ENCODE measurements around the gene MSANTD7.
"Not testable (repeated sequence)": the region's sequence is repeated elsewhere in the genome, so short reads cannot be mapped to it uniquely, and the experiment has no call there.

Gene MSANTD7

GRCh38 chr10:14837757-14838581 is at the start of gene MSANTD7, which contains the start of the genes CDNF and HSPA14:
Gene MSANTD7, plus strand, starts transcription at chr10:14838306. Its CDS starts 3,979 bp downstream, at chr10:14842285.
Gene CDNF, minus strand, starts transcription at chr10:14838037. Its CDS starts 91 bp downstream, at chr10:14837946.
Gene HSPA14, plus strand, starts transcription at chr10:14838306. Its CDS starts 97 bp downstream, at chr10:14838403.
- Mint-ChIP-seq H3K36me3 (ENCODE audit: low read depth) (peaks cover 31% of the 10 kb centered on the region), H3K4me1 (peaks cover 26% of the 10 kb centered on the region), H3K4me3 (peak within 1 kb of the TSS; percentile 93), H3K27ac (peak within 1 kb of the TSS; percentile 94), H3K27me3 (no peaks in the 10 kb centered on the region), H3K9me3 (no peaks in the 10 kb centered on the region)
- ATAC-seq (peak; percentile 96), DNase-seq (peak; percentile 99)

- ATAC-seq (no peak), DNase-seq (no peak)
- Mint-ChIP-seq H3K4me1 (peaks cover 9% of the 10 kb centered on the region), H3K4me3 (no peak overlapping the region), H3K36me3 (ENCODE audit: low read depth) (no peaks in the 10 kb centered on the region), H3K9me3 (no peaks in the 10 kb centered on the region), H3K27me3 (no peaks in the 10 kb centered on the region), H3K27ac (no peak overlapping the region)
These were observed 39.5 kb upstream of the MSANTD7 start for GRCh38 chr10:14798636-14799035.

GRCh38 chr10:14800397-14800796 is 37.7 kb upstream of the MSANTD7 start:
- no peaks in the 10 kb centered on the region for H3K36me3 Mint-ChIP-seq (ENCODE audit: low read depth)
- no peak overlapping the region for H3K4me3 Mint-ChIP-seq

GRCh38 chr10:14801723-14802122 is 36.4 kb upstream of the MSANTD7 start:
- Mint-ChIP-seq H3K36me3 (ENCODE audit: low read depth) (no peaks in the 10 kb centered on the region), H3K4me3 (no peak overlapping the region), H3K27me3 (no peaks in the 10 kb centered on the region), H3K9me3 (no peaks in the 10 kb centered on the region), H3K27ac (no peak overlapping the region), H3K4me1 (peaks cover 9% of the 10 kb centered on the region)
- no peak for ATAC-seq
- DNase-seq: no peak

More at GRCh38 chr10:14800397-14800796, 37.7 kb upstream of the MSANTD7 start:
- DNase-seq (no peak), ATAC-seq (no peak)
- Mint-ChIP-seq H3K27me3 (no peaks in the 10 kb centered on the region), H3K4me1 (peaks cover 9% of the 10 kb centered on the region), H3K9me3 (no peaks in the 10 kb centered on the region), H3K27ac (no peak overlapping the region)

- Mint-ChIP-seq H3K4me3 (no peak overlapping the region), H3K36me3 (ENCODE audit: low read depth) (no peaks in the 10 kb centered on the region), H3K4me1 (peaks cover 2% of the 10 kb centered on the region), H3K27me3 (no peaks in the 10 kb centered on the region), H3K9me3 (no peaks in the 10 kb centered on the region), H3K27ac (no peak overlapping the region)
- DNase-seq (no peak), ATAC-seq (no peak)
These were observed 34.3 kb upstream of the MSANTD7 start for GRCh38 chr10:14803827-14804226.

GRCh38 chr10:14806318-14806717 is 31.8 kb upstream of the MSANTD7 start:
- no peaks in the 10 kb centered on the region for H3K36me3 Mint-ChIP-seq (ENCODE audit: low read depth)
- no peak overlapping the region for H3K4me3 Mint-ChIP-seq
- no peaks in the 10 kb centered on the region for H3K27me3 Mint-ChIP-seq
- H3K9me3 Mint-ChIP-seq: no peaks in the 10 kb centered on the region
- no peak for DNase-seq
- no peak for ATAC-seq
- no peak overlapping the region for H3K27ac Mint-ChIP-seq
- peaks cover 9% of the 10 kb centered on the region for H3K4me1 Mint-ChIP-seq

- no peaks in the 10 kb centered on the region for H3K36me3 Mint-ChIP-seq (ENCODE audit: low read depth)
- no peaks in the 10 kb centered on the region for H3K9me3 Mint-ChIP-seq
- no peak for DNase-seq
- H3K27me3 Mint-ChIP-seq: no peaks in the 10 kb centered on the region
- ATAC-seq: no peak
- H3K4me1 Mint-ChIP-seq: peaks cover 29% of the 10 kb centered on the region
- H3K4me3 Mint-ChIP-seq: no peak overlapping the region
- peak overlapping the region; percentile 0 for H3K27ac Mint-ChIP-seq
These were observed 26.8 kb upstream of the MSANTD7 start for GRCh38 chr10:14810969-14811953.

- peak overlapping the region; percentile 69 for H3K27ac Mint-ChIP-seq
- no peaks in the 10 kb centered on the region for H3K27me3 Mint-ChIP-seq
- H3K4me1 Mint-ChIP-seq: peaks cover 29% of the 10 kb centered on the region
These were observed 25.8 kb upstream of the MSANTD7 start for GRCh38 chr10:14812271-14812670.

GRCh38 chr10:14815681-14816080 is 22.4 kb upstream of the MSANTD7 start:
- no peak for DNase-seq
- H3K4me1 Mint-ChIP-seq: peaks cover 26% of the 10 kb centered on the region
- no peak for ATAC-seq
- H3K4me3 Mint-ChIP-seq: no peak overlapping the region
- no peaks in the 10 kb centered on the region for H3K27me3 Mint-ChIP-seq
- H3K36me3 Mint-ChIP-seq (ENCODE audit: low read depth): no peaks in the 10 kb centered on the region
- no peak overlapping the region for H3K27ac Mint-ChIP-seq
- H3K9me3 Mint-ChIP-seq: no peaks in the 10 kb centered on the region

More at GRCh38 chr10:14812271-14812670, 25.8 kb upstream of the MSANTD7 start:
- H3K36me3 Mint-ChIP-seq (ENCODE audit: low read depth): no peaks in the 10 kb centered on the region
- ATAC-seq (peak; percentile 49), DNase-seq (no peak)
- H3K4me3 Mint-ChIP-seq: peak overlapping the region; percentile 11
- H3K9me3 Mint-ChIP-seq: no peaks in the 10 kb centered on the region

GRCh38 chr10:14816717-14817116 is 21.4 kb upstream of the MSANTD7 start:
- not testable (repeated sequence) for H3K27me3 Mint-ChIP-seq; H3K36me3 Mint-ChIP-seq (ENCODE audit: low read depth); H3K9me3 Mint-ChIP-seq; H3K27ac Mint-ChIP-seq; ATAC-seq; DNase-seq; H3K4me3 Mint-ChIP-seq
- H3K4me1 Mint-ChIP-seq: peaks cover 19% of the 10 kb centered on the region

GRCh38 chr10:14820010-14820774 is 17.9 kb upstream of the MSANTD7 start:
- H3K27me3 Mint-ChIP-seq: no peaks in the 10 kb centered on the region
- no peaks in the 10 kb centered on the region for H3K9me3 Mint-ChIP-seq
- H3K4me3 Mint-ChIP-seq: no peak overlapping the region
- DNase-seq: no peak
- no peak overlapping the region for H3K27ac Mint-ChIP-seq
- peaks cover 7% of the 10 kb centered on the region for H3K4me1 Mint-ChIP-seq
- H3K36me3 Mint-ChIP-seq (ENCODE audit: low read depth): no peaks in the 10 kb centered on the region
- ATAC-seq: no peak

- H3K36me3 Mint-ChIP-seq (ENCODE audit: low read depth): no peaks in the 10 kb centered on the region
- ATAC-seq (no peak), DNase-seq (no peak)
- peaks cover 7% of the 10 kb centered on the region for H3K4me1 Mint-ChIP-seq
- no peaks in the 10 kb centered on the region for H3K27me3 Mint-ChIP-seq
- no peak overlapping the region for H3K27ac Mint-ChIP-seq
- H3K9me3 Mint-ChIP-seq: no peaks in the 10 kb centered on the region
- H3K4me3 Mint-ChIP-seq: no peak overlapping the region
These were observed 17.3 kb upstream of the MSANTD7 start for GRCh38 chr10:14820775-14821154.

- no peaks in the 10 kb centered on the region for H3K36me3 Mint-ChIP-seq (ENCODE audit: low read depth)
- ATAC-seq (no peak), DNase-seq (no peak)
- no peaks in the 10 kb centered on the region for H3K27me3 Mint-ChIP-seq
- H3K4me3 Mint-ChIP-seq: no peak overlapping the region
- no peaks in the 10 kb centered on the region for H3K9me3 Mint-ChIP-seq
- H3K4me1 Mint-ChIP-seq: peaks cover 8% of the 10 kb centered on the region
- no peak overlapping the region for H3K27ac Mint-ChIP-seq
These were observed 16.3 kb upstream of the MSANTD7 start for GRCh38 chr10:14821635-14822375.
